ENCODE results near the gene SF3B3.
"Not testable (repeated sequence)": the region's sequence is repeated elsewhere in the genome, so short reads cannot be mapped to it uniquely, and the experiment has no call there.

The SF3B3 gene

GRCh38 chr16:70512456-70512855 lies 11.2 kb upstream of the SF3B3 start:
- no peak for DNase-seq

GRCh38 chr16:70520612-70521297 lies 2.9 kb upstream of the SF3B3 start:
- no peak for DNase-seq

- DNase-seq = no peak
Observed at GRCh38 chr16:70522216-70523075, 1.2 kb upstream of the SF3B3 start.

- DNase-seq = no peak
Observed at GRCh38 chr16:70523076-70523742, 407 bp upstream of the SF3B3 start, which contains the start of gene COG4. Gene COG4, minus strand, starts transcription at chr16:70523554. Its CDS starts 11 bp downstream, at chr16:70523543.

- DNase-seq = not testable (repeated sequence)
Observed at GRCh38 chr16:70524399-70524825, 796 bp downstream of the SF3B3 start.

- DNase-seq = no peak
Observed at GRCh38 chr16:70526403-70526802, 2.8 kb downstream of the SF3B3 start.

- no peak for DNase-seq
Observed at GRCh38 chr16:70527315-70527996, 3.8 kb downstream of the SF3B3 start.

GRCh38 chr16:70529051-70529777 lies 5.6 kb downstream of the SF3B3 start:
- no peak for DNase-seq

GRCh38 chr16:70529954-70530353 lies 6.3 kb downstream of the SF3B3 start:
- DNase-seq = not testable (repeated sequence)

- no peak for DNase-seq
Observed at GRCh38 chr16:70534971-70535370, 11.4 kb downstream of the SF3B3 start.

- no peak for DNase-seq
Observed at GRCh38 chr16:70540994-70541393, 17.4 kb downstream of the SF3B3 start.

GRCh38 chr16:70544548-70544947 lies 20.9 kb downstream of the SF3B3 start:
- DNase-seq = no peak

- no peak for DNase-seq
Observed at GRCh38 chr16:70548936-70549335, 25.3 kb downstream of the SF3B3 start.

GRCh38 chr16:70550082-70550481 lies 26.5 kb downstream of the SF3B3 start:
- no peak for DNase-seq

GRCh38 chr16:70551788-70552187 lies 28.2 kb downstream of the SF3B3 start:
- DNase-seq = no peak

GRCh38 chr16:70552675-70553074 lies 29.1 kb downstream of the SF3B3 start:
- no peak for DNase-seq

- no peak for DNase-seq
Observed at GRCh38 chr16:70553645-70554044, 30.0 kb downstream of the SF3B3 start.

GRCh38 chr16:70556063-70556462 lies 32.4 kb downstream of the SF3B3 start:
- DNase-seq = no peak

- DNase-seq = no peak
Observed at GRCh38 chr16:70561623-70562022, 38.0 kb downstream of the SF3B3 start.

- DNase-seq = no peak
Observed at GRCh38 chr16:70563636-70564035, 40.0 kb downstream of the SF3B3 start.

- no peak for DNase-seq
Observed at GRCh38 chr16:70565053-70565452, 41.4 kb downstream of the SF3B3 start.

GRCh38 chr16:70568601-70569237 lies 45.1 kb downstream of the SF3B3 start:
- no peak for DNase-seq
